Breast epithelium (tissue), 4 donors: ENCODE data around the gene TMEM161B. TPM values are rescaled to one million over a fixed set of nuclear protein-coding genes. Genes with fewer than 3 reads are reported as not detected.

Source experiments
- DNase-seq, 2 donors: peaks; one replicate each; pipeline ENCODE4 v3.0.0-alpha.2; 2019; ENCODE audit warnings: low spot score in 2 of 2
- H3K27ac ChIP-seq, 2 donors: fragments of 200-600 bp; sonication (generic) in 1 of 2; one replicate each; pipeline ENCODE4 v1.5.1; 2016 to 2019; ENCODE audit warnings: mild to moderate bottlenecking in 1 of 2
- H3K27me3 ChIP-seq, 2 donors: fragments of 200-600 bp; sonication (generic) in 1 of 2; one replicate each; pipeline versions ENCODE4 v1.5.1 to v1.6.0; 2017 to 2019; ENCODE audit warnings: control low read depth in 1 of 2, mild to moderate bottlenecking in 1 of 2
- H3K36me3 ChIP-seq: fragments of 200-600 bp; one replicate; pipeline ENCODE4 v1.5.1; 2019
- H3K4me1 ChIP-seq, 2 donors: fragments of 200-600 bp; sonication (generic); one replicate each; pipeline ENCODE4 v1.5.1; 2016 to 2019; ENCODE audit warnings: control low read depth in 1 of 2
- H3K4me3 ChIP-seq, 3 donors: fragments of 200-600 bp; sonication (generic); 1 replicate in 2 of 3; 2 replicates in 1 of 3; pipeline ENCODE4 v1.5.1; 2016 to 2019; ENCODE audit warnings: mild to moderate bottlenecking in 3 of 3, moderate library complexity in 2 of 3
- H3K9me3 ChIP-seq, 2 donors: fragments of 200-600 bp; sonication (generic) in 1 of 2; one replicate each; pipeline ENCODE4 v1.5.1; 2016 to 2019; ENCODE audit warnings: control low read depth in 1 of 2
- POLR2A ChIP-seq: fragments of 450-650 bp; IDR thresholded peaks from one replicate; pipeline ENCODE4 v1.6.1; 2016; ENCODE audit warnings: antibody characterized with exemption, mild to moderate bottlenecking, moderate library complexity
- POLR2AphosphoS5 ChIP-seq, 3 donors: sonication (generic); formaldehyde crosslinking; IDR thresholded peaks; one replicate each; pipeline ENCODE4 v1.6.1; 2017; ENCODE audit warnings: antibody characterized with exemption in 3 of 3
- intact Hi-C: fragments of 100-400 bp; cut with DNase I; formaldehyde crosslinking; loops from one replicate; pipeline ENCODE4 v1.15.1; 2023; ENCODE audit warnings: low total_unique reads
- total RNA-seq, 3 donors: library from RNA; depleted of rRNA; stranded (reverse); fragments of >200 nt; gene quantifications; one replicate each; pipeline ENCODE4 v1.1.0, GENCODE V29; 2016
- TF ChIP-seq, protein P1 (sequence below), 3 donors: fragments of 450-650 bp; IDR thresholded peaks; one replicate each; pipeline ENCODE4 v1.5.1; 2016 to 2017; ENCODE audit warnings: antibody characterized with exemption in 3 of 3, mild to moderate bottlenecking in 3 of 3, moderate library complexity in 3 of 3

Gene TMEM161B
- total RNA-seq, 3 donors from 2014 or later: 13.1 to 31.8 (median 28.5) TPM

DNA sequence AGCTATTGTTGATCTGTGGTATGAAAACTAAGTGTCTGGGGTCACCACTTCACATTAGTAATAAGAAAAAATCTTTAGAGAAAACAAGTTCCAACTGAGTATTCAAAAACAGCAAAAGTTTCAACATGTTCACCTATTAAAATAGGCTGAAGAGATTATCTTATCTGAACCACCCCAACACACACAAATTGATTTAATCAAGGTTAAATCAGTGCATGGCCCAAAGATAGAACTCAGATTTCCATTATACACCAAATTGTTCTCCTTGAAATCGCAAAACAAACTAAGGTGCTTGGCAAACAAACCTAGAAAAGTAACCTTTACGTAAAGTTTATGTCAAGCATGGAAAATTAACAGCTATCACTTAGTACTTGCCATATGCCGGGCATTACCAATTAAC lies 61.1 kb downstream of the TMEM161B start:
- H3K4me1 ChIP-seq: no peaks in the 10 kb centered on the region
- intact Hi-C loops: no loop called here
- no peak for TF ChIP-seq POLR2A
- TF ChIP-seq, protein P1, sequence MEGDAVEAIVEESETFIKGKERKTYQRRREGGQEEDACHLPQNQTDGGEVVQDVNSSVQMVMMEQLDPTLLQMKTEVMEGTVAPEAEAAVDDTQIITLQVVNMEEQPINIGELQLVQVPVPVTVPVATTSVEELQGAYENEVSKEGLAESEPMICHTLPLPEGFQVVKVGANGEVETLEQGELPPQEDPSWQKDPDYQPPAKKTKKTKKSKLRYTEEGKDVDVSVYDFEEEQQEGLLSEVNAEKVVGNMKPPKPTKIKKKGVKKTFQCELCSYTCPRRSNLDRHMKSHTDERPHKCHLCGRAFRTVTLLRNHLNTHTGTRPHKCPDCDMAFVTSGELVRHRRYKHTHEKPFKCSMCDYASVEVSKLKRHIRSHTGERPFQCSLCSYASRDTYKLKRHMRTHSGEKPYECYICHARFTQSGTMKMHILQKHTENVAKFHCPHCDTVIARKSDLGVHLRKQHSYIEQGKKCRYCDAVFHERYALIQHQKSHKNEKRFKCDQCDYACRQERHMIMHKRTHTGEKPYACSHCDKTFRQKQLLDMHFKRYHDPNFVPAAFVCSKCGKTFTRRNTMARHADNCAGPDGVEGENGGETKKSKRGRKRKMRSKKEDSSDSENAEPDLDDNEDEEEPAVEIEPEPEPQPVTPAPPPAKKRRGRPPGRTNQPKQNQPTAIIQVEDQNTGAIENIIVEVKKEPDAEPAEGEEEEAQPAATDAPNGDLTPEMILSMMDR (IDR thresholded peaks at IDR 0.05): no peak
- no peak for TF ChIP-seq POLR2AphosphoS5 (IDR thresholded peaks at IDR 0.05)
- no peaks in the 10 kb centered on the region for H3K27me3 ChIP-seq
- DNase-seq: no peak
- no peak overlapping the region for H3K27ac ChIP-seq
- no peak overlapping the region for H3K4me3 ChIP-seq
- no peaks in the 10 kb centered on the region for H3K36me3 ChIP-seq
- no peaks in the 10 kb centered on the region for H3K9me3 ChIP-seq

GRCh38 chr5:88203981-88204750 lies 64.5 kb downstream of the TMEM161B start:
- TF ChIP-seq POLR2AphosphoS5 (IDR thresholded peaks at IDR 0.05): no peak
- no peak for TF ChIP-seq POLR2A
- TF ChIP-seq, protein P1 (IDR thresholded peaks at IDR 0.05): no peak
- H3K9me3 ChIP-seq: no peaks in the 10 kb centered on the region
- no peak overlapping the region for H3K27ac ChIP-seq
- H3K4me1 ChIP-seq: no peaks in the 10 kb centered on the region
- H3K27me3 ChIP-seq: no peaks in the 10 kb centered on the region
- intact Hi-C loops: no loop called here
- no peak overlapping the region for H3K4me3 ChIP-seq
- DNase-seq: no peak
- H3K36me3 ChIP-seq: no peaks in the 10 kb centered on the region

DNA sequence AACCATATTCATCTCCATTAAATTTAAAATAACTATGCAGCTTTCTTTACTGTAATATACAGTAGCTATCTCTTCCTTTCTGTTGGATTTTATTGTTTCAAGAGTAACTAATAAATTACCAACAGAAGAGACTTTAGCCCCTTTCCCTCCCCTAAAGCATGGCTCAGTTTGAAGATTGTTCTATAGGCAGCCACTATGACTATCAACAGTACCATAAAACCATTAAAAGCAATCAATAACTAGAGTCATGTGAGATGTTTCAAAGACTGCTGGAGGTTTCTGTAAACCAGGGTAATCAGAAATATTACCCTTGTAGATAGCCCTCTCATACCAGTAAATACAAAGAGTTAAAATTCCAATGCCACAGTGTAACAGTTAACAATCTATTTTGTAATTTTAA lies 73.0 kb downstream of the TMEM161B start:
- DNase-seq: no peak
- no peak overlapping the region for H3K4me3 ChIP-seq
- intact Hi-C loops: no loop called here
- H3K27me3 ChIP-seq: no peaks in the 10 kb centered on the region
- H3K4me1 ChIP-seq: no peaks in the 10 kb centered on the region
- no peak overlapping the region for H3K27ac ChIP-seq
- H3K9me3 ChIP-seq: no peaks in the 10 kb centered on the region
- TF ChIP-seq, protein P1 (IDR thresholded peaks at IDR 0.05): no peak
- no peak for TF ChIP-seq POLR2A
- no peak for TF ChIP-seq POLR2AphosphoS5 (IDR thresholded peaks at IDR 0.05)
- H3K36me3 ChIP-seq: no peaks in the 10 kb centered on the region

DNA sequence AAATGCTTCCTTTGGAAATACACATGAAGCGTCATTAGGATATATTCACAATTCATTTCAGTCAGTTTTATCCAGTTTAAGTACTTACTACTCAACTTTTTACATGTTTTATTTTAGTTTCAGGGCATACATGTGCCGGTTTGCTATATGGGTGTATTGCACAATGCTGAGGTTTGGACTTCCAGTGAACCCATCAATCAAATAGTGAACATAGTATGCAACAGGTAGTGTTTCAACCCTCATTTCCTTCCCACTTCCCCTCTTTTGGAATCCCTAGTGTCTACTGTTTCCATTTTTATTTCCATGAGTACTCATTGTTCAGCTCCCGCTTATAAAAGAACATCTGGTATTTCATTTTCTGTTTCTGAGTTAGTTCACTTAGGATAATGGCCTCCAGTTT lies 74.7 kb downstream of the TMEM161B start:
- no peaks in the 10 kb centered on the region for H3K36me3 ChIP-seq

More for the DNA sequence above, 74.7 kb downstream of the TMEM161B start:
- H3K27ac ChIP-seq: no peak overlapping the region
- no peaks in the 10 kb centered on the region for H3K27me3 ChIP-seq
- no peak for DNase-seq
- H3K4me3 ChIP-seq: no peak overlapping the region
- TF ChIP-seq POLR2A (no peak), POLR2AphosphoS5 (IDR thresholded peaks at IDR 0.05) (no peak)
- TF ChIP-seq, protein P1 (IDR thresholded peaks at IDR 0.05): no peak
- H3K4me1 ChIP-seq: no peaks in the 10 kb centered on the region
- intact Hi-C loops: no loop called here
- peaks cover 16 to 17% of the 10 kb centered on the region in 2 donors for H3K9me3 ChIP-seq
